Glutamatergic neuron (in vitro differentiated cells): ENCODE results near the gene PBLD. TPM values are rescaled to one million over a fixed set of nuclear protein-coding genes. Genes with fewer than 3 reads are reported as not detected.
"Not testable (repeated sequence)": the region's sequence is repeated elsewhere in the genome, so short reads cannot be mapped to it uniquely, and the experiment has no call there.

ENCODE experiments used
- DNase-seq: peaks from one replicate; pipeline ENCODE4 v3.0.0; 2022
- H3K27ac Mint-ChIP-seq: one replicate; pipeline ENCODE4 v1.8.0; 2020; ENCODE audit warnings: mild to moderate bottlenecking, mixed read lengths, inconsistent platforms; ENCODE audit not compliant: unreplicated experiment
- H3K27me3 Mint-ChIP-seq: one replicate; pipeline ENCODE4 v1.8.0; 2020; ENCODE audit warnings: mild to moderate bottlenecking, moderate library complexity, mixed read lengths, inconsistent platforms; ENCODE audit not compliant: unreplicated experiment
- H3K36me3 Mint-ChIP-seq: one replicate; pipeline ENCODE4 v1.8.0; 2020; ENCODE audit warnings: mild to moderate bottlenecking, mixed read lengths, inconsistent platforms; ENCODE audit not compliant: unreplicated experiment
- H3K4me1 Mint-ChIP-seq: one replicate; pipeline ENCODE4 v1.8.0; 2020; ENCODE audit warnings: mild to moderate bottlenecking, low read depth, mixed read lengths, inconsistent platforms; ENCODE audit not compliant: unreplicated experiment
- H3K4me3 Mint-ChIP-seq: one replicate; pipeline ENCODE4 v1.8.0; 2020; ENCODE audit warnings: mild to moderate bottlenecking, mixed read lengths, inconsistent platforms; ENCODE audit not compliant: unreplicated experiment
- H3K9me3 Mint-ChIP-seq: one replicate; pipeline ENCODE4 v1.8.0; 2020; ENCODE audit warnings: mild to moderate bottlenecking, moderate library complexity, mixed read lengths, inconsistent platforms; ENCODE audit not compliant: unreplicated experiment
- total RNA-seq: library from RNA; stranded (reverse); fragmentation: NEBNext Ultra II Directional; extraction: Animal tissue kit (Norgen Biotek cat#: 25700); gene quantifications from one replicate; pipeline ENCODE4 v1.2.1, GENCODE V29; 2021; ENCODE audit not compliant: unreplicated experiment
- TF ChIP-seq, protein P1 (sequence below): fragments of 200-600 bp; sonication (generic); IDR thresholded peaks from one replicate; pipeline ENCODE4 v1.5.0; 2021; ENCODE audit not compliant: partially characterized antibody, unreplicated experiment

The PBLD gene
- total RNA-seq, 1 donor from 2014 or later, result 10.3 TPM

GRCh38 chr10:68247931-68248330 is 84.8 kb downstream of the PBLD start:
- Mint-ChIP-seq H3K36me3 (no peaks in the 10 kb centered on the region), H3K27ac (no peak overlapping the region), H3K9me3 (peaks cover 4% of the 10 kb centered on the region), H3K27me3 (peaks cover 8% of the 10 kb centered on the region), H3K4me1 (peaks cover 31% of the 10 kb centered on the region), H3K4me3 (no peak overlapping the region)
- no peak for DNase-seq
- TF ChIP-seq, protein P1, sequence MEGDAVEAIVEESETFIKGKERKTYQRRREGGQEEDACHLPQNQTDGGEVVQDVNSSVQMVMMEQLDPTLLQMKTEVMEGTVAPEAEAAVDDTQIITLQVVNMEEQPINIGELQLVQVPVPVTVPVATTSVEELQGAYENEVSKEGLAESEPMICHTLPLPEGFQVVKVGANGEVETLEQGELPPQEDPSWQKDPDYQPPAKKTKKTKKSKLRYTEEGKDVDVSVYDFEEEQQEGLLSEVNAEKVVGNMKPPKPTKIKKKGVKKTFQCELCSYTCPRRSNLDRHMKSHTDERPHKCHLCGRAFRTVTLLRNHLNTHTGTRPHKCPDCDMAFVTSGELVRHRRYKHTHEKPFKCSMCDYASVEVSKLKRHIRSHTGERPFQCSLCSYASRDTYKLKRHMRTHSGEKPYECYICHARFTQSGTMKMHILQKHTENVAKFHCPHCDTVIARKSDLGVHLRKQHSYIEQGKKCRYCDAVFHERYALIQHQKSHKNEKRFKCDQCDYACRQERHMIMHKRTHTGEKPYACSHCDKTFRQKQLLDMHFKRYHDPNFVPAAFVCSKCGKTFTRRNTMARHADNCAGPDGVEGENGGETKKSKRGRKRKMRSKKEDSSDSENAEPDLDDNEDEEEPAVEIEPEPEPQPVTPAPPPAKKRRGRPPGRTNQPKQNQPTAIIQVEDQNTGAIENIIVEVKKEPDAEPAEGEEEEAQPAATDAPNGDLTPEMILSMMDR, result no peak

- H3K27ac Mint-ChIP-seq, H3K9me3 Mint-ChIP-seq, DNase-seq, H3K27me3 Mint-ChIP-seq, H3K4me3 Mint-ChIP-seq, H3K36me3 Mint-ChIP-seq: not testable (repeated sequence)
- peaks cover 20% of the 10 kb centered on the region for H3K4me1 Mint-ChIP-seq
These were observed 86.3 kb downstream of the PBLD start for GRCh38 chr10:68246397-68246796.

GRCh38 chr10:68242051-68242450 is 90.7 kb downstream of the PBLD start:
- H3K4me1 Mint-ChIP-seq, result peaks cover 6% of the 10 kb centered on the region
- TF ChIP-seq, protein P1, result no peak
- H3K9me3 Mint-ChIP-seq, result no peaks in the 10 kb centered on the region
- H3K27ac Mint-ChIP-seq, result no peak overlapping the region
- DNase-seq, result no peak
- H3K36me3 Mint-ChIP-seq, result no peaks in the 10 kb centered on the region
- no peaks in the 10 kb centered on the region for H3K27me3 Mint-ChIP-seq
- H3K4me3 Mint-ChIP-seq, result no peak overlapping the region

DNA sequence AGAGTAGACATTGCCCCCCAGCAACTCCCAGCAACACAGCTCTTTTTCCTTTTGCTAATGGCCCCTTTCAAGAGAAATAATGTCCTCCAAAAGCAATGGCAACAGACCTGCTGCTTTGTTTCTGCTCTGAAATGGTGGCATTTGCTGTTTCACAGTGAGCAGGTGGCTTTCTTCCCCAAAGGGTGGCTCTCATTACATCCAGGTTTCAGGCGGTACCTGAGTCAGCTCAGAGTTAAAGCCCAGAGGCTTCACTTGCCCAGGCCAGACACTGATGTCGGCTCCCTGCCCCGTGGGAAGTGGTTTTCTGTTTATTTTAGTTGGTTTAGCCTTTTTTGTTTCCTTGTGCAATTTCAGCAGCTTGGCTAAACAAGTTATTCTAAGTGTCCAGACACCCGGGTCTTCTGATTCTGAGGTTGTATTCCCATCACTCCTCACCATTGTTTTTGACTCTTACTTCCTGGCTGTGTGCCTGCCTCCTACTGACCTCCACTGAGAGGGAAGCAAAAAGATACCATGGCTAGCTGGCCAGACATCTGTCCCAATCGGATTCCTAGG is 93.1 kb downstream of the PBLD start:
- TF ChIP-seq, protein P1, result no peak
- Mint-ChIP-seq H3K4me1 (peaks cover 6% of the 10 kb centered on the region), H3K4me3 (no peak overlapping the region), H3K9me3 (peaks cover 2% of the 10 kb centered on the region), H3K27me3 (no peaks in the 10 kb centered on the region), H3K36me3 (no peaks in the 10 kb centered on the region), H3K27ac (no peak overlapping the region)
- no peak for DNase-seq

DNA sequence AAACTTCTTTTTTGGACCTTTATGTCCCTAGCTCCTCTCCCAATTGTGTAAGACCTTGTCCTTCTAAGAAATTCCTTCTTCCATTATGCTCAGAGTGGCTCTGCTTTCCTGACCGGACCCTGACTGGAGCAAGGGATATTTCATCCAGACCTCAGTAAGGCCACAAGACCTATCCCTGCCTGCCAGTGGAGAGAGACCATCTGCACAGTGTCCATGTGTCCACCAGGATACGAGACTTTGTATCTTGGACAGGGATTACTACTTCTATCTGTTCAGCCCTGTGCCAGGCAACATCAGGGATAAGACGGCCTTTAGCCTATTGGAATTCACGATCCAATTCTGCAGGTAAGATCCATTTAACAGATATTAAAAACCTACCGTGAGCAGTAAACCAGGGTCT is 93.7 kb downstream of the PBLD start:
- no peaks in the 10 kb centered on the region for H3K27me3 Mint-ChIP-seq
- no peak for DNase-seq
- H3K4me3 Mint-ChIP-seq, result no peak overlapping the region
- peaks cover 6% of the 10 kb centered on the region for H3K4me1 Mint-ChIP-seq
- no peak overlapping the region for H3K27ac Mint-ChIP-seq
- no peaks in the 10 kb centered on the region for H3K36me3 Mint-ChIP-seq
- TF ChIP-seq, protein P1, result no peak
- H3K9me3 Mint-ChIP-seq, result peaks cover 2% of the 10 kb centered on the region
